ENCODE results near the gene BRINP3.

- no peak for TF ChIP-seq CTCF (IDR thresholded peaks at IDR 0.05; ENCODE audit: insufficient read depth, low read depth, low read length)
- TF ChIP-seq EZH2 (IDR thresholded peaks at IDR 0.05; ENCODE audit: insufficient read depth, low read length) = no peak
These were observed 74.3 kb downstream of the BRINP3 start for GRCh38 chr1:190403402-190403801.

Data from astrocyte (in vitro differentiated cells and primary cell).